Measurements from ENCODE around the gene OR2L2. TPM values are rescaled to one million over a fixed set of nuclear protein-coding genes. Genes with fewer than 3 reads are reported as not detected.

OR2L2 gene
- total RNA-seq, 1 experiment from 2014 or later = not detected

DNA sequence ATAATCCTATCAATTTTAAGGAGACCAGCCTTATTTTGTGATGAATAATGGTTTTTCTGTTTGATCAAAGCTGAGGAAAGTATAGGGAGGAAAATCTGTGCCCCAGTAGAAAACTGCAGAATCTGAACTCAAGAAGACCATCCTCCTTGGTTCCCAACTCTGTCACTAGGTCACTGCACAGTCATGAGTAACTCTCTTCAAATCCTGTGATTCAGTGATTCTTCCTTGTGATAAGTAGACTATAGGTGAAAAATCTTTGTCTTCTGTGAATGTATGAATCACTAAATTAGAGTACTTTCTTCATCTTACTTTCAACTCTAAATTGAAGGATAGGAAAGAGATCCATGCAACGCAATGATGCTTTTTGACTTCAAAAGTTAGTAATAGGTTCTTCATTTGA lies 29.7 kb upstream of the OR2L2 start (continued):
- TF ChIP-seq, protein P1, sequence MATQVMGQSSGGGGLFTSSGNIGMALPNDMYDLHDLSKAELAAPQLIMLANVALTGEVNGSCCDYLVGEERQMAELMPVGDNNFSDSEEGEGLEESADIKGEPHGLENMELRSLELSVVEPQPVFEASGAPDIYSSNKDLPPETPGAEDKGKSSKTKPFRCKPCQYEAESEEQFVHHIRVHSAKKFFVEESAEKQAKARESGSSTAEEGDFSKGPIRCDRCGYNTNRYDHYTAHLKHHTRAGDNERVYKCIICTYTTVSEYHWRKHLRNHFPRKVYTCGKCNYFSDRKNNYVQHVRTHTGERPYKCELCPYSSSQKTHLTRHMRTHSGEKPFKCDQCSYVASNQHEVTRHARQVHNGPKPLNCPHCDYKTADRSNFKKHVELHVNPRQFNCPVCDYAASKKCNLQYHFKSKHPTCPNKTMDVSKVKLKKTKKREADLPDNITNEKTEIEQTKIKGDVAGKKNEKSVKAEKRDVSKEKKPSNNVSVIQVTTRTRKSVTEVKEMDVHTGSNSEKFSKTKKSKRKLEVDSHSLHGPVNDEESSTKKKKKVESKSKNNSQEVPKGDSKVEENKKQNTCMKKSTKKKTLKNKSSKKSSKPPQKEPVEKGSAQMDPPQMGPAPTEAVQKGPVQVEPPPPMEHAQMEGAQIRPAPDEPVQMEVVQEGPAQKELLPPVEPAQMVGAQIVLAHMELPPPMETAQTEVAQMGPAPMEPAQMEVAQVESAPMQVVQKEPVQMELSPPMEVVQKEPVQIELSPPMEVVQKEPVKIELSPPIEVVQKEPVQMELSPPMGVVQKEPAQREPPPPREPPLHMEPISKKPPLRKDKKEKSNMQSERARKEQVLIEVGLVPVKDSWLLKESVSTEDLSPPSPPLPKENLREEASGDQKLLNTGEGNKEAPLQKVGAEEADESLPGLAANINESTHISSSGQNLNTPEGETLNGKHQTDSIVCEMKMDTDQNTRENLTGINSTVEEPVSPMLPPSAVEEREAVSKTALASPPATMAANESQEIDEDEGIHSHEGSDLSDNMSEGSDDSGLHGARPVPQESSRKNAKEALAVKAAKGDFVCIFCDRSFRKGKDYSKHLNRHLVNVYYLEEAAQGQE (IDR thresholded peaks at IDR 0.05; ENCODE audit: low read depth) = no peak

DNA sequence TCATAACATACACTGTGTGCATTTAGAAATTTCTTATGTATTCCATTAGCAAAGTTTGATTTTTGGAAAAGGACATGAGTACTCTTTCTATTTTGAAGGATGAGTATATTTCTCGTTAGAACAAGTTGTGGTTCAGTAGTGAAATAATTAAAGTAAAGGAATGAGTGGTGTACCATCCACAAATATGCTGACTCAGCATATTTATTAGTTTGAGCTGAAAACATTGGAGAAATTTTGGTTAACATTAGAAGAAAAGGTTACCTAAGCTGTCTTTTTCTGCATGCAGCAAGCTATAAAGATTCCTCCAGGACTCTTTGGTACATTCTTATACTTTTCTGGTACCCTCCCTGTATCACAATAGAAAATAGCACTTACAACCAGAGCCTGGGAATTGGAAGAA lies 22.1 kb upstream of the OR2L2 start:
- no TSS peak for BruUV-seq (replicated peaks)
- RAD21 ChIA-PET (ENCODE audit: low non-redundant PET in 1 of 2, low total read pairs in 2 of 2, uncharacterized antibody in 2 of 2, unreplicated experiment in 2 of 2) = no interaction called here
- peaks cover 13 to 26% of the 10 kb centered on the region in 2 experiments; a peak in 3 of 4 replicates for H3K9me3 ChIP-seq (ENCODE audit: control insufficient read depth in 1 of 2, insufficient read depth in 1 of 2, low read depth in 1 of 2, low read length in 2 of 2)

More for the DNA sequence above, 22.1 kb upstream of the OR2L2 start:
- H3K4me1 ChIP-seq (ENCODE audit: control insufficient read depth in 1 of 2, insufficient read depth in 2 of 2, low read length in 2 of 2) = no peaks in the 10 kb centered on the region
- DNase-seq (ENCODE audit: low read depth, low spot score) (no peak), ATAC-seq (no peak)
- no peak overlapping the region for H3K9ac ChIP-seq (ENCODE audit: low read length)
- H3K27me3 ChIP-seq (ENCODE audit: insufficient read depth, low read length) = no peaks in the 10 kb centered on the region
- no peaks in the 10 kb centered on the region for H3K36me3 ChIP-seq (ENCODE audit: control insufficient read depth in 1 of 2, insufficient read depth in 2 of 2, low read length in 2 of 2)
- no peak overlapping the region for H2AFZ ChIP-seq (ENCODE audit: low read depth, low read length, poor library complexity, severe bottlenecking)
- H3K27ac ChIP-seq (ENCODE audit: low read depth, low read length) = no peak overlapping the region
- intact Hi-C loops (cut with micrococcal nuclease) = no loop called here
- ChIA-PET POLR2A (no interaction called here), CTCF (no interaction called here)
- no peak overlapping the region for H3K4me2 ChIP-seq (ENCODE audit: low read length)
- no peaks in the 10 kb centered on the region for H3K9me2 ChIP-seq (ENCODE audit: insufficient read depth)
- no peak overlapping the region for H3K4me3 ChIP-seq (replicated peaks in 1 of 2; ENCODE audit: low read depth in 1 of 2, low read length in 2 of 2)
- H4K20me1 ChIP-seq (ENCODE audit: insufficient read depth) = no peaks in the 10 kb centered on the region
- TF ChIP-seq CEBPB (IDR thresholded peaks at IDR 0.05; ENCODE audit: low read depth) (no peak), ELF1 (IDR thresholded peaks at IDR 0.05; ENCODE audit: borderline replicate concordance, low read depth) (no peak), RAD21 (IDR thresholded peaks at IDR 0.05; ENCODE audit: low read depth) (no peak), POLR2A (IDR thresholded peaks at IDR 0.05; ENCODE audit: borderline replicate concordance, extremely low read depth, insufficient read depth, insufficient read length) (no peak), FOSL1 (IDR thresholded peaks at IDR 0.05; ENCODE audit: low read depth) (no peak), JUND (IDR thresholded peaks at IDR 0.05) (no peak), POLR2AphosphoS5 (IDR thresholded peaks at IDR 0.05; ENCODE audit: low read depth, low read length) (no peak), SP1 (IDR thresholded peaks at IDR 0.05; ENCODE audit: low read depth) (no peak), ZNF274 (IDR thresholded peaks at IDR 0.05; ENCODE audit: low read depth, low read length) (no peak)
- TF ChIP-seq, protein P2, sequence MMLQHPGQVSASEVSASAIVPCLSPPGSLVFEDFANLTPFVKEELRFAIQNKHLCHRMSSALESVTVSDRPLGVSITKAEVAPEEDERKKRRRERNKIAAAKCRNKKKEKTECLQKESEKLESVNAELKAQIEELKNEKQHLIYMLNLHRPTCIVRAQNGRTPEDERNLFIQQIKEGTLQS (IDR thresholded peaks at IDR 0.05) = no peak
- TF ChIP-seq, protein P1 (IDR thresholded peaks at IDR 0.05; ENCODE audit: low read depth) = no peak
- H3K79me2 ChIP-seq (ENCODE audit: insufficient read depth, low read length) = no peaks in the 10 kb centered on the region
